ENCODE data around the gene ALG3. TPM values are rescaled to one million over a fixed set of nuclear protein-coding genes. Genes with fewer than 3 reads are reported as not detected.

ALG3 gene
- total and polyA plus RNA-seq, 2 of the 4 experiments (the other 2 are of a cell fraction): 19.5 to 52.6 TPM

GRCh38 chr3:184261854-184262763, 13.3 kb upstream of the ALG3 start:
- H3K23ac ChIP-seq (ENCODE audit: low read depth, low read length): peak overlapping the region; percentile 24; the same call in 1 of the 2 replicates
- no peak overlapping the region for H3K56ac ChIP-seq (ENCODE audit: extremely low read depth, insufficient read depth, low read length)
- H3K4ac ChIP-seq (ENCODE audit: low read depth, low read length): no peak overlapping the region
- H4K8ac ChIP-seq (ENCODE audit: low read depth in 2 of 2, low read length in 2 of 2): no peak overlapping the region
- H3K4me3 ChIP-seq (ENCODE audit: insufficient read depth, low read depth, low read length): peak overlapping the region; percentile 55
- no peak overlapping the region for H2BK120ac ChIP-seq (ENCODE audit: low read depth, low read length)
- no peak overlapping the region for H2BK5ac ChIP-seq (ENCODE audit: low read depth, low read length, poor library complexity, severe bottlenecking)
- no peak overlapping the region for H4K91ac ChIP-seq (ENCODE audit: insufficient read depth, low read depth, low read length)
- peaks cover 37% of the 10 kb centered on the region for H3K27me3 ChIP-seq (ENCODE audit: control insufficient read depth, insufficient read depth, low read length)
- dilution Hi-C loops (cut with HindIII; ENCODE audit: low sequenced_read_pairs, unreplicated experiment): no loop called here
- peak overlapping the region; percentile 80 for H3K4me2 ChIP-seq (ENCODE audit: low read depth, low read length)
- WGBS, 2 experiments (ENCODE audit: extremely low coverage in 2 of 2, insufficient read length in 1 of 2): 2% methylated on average over 24 of the region's 66 CpGs; no CpG with 5 or more reads in 1 of the 2 experiments
- TF ChIP-seq RFX5 (IDR thresholded peaks at IDR 0.05; ENCODE audit: low read depth, low read length) (no peak), MAFK (IDR thresholded peaks at IDR 0.05; ENCODE audit: low read depth, low read length) (no peak), CEBPB (IDR thresholded peaks at IDR 0.05; ENCODE audit: low read depth, low read length) (peak; percentile 51), FOS (IDR thresholded peaks at IDR 0.05; ENCODE audit: low read depth, low read length) (no peak), RCOR1 (IDR thresholded peaks at IDR 0.05; ENCODE audit: insufficient replicate concordance, low read length) (no peak)
- H3K27ac ChIP-seq (ENCODE audit: insufficient read depth, low read length): no peak overlapping the region
- peaks cover 2% of the 10 kb centered on the region; the same call in 1 of the 2 replicates for H3K4me1 ChIP-seq (ENCODE audit: control insufficient read depth, insufficient read depth, low read length)
- 0 out of 2 replicates have a peak, but pooled peaks cover 2% of the 10 kb centered on the region for H3K36me3 ChIP-seq (ENCODE audit: control insufficient read depth, insufficient read depth, low read length)
- no peak overlapping the region for H2BK20ac ChIP-seq (ENCODE audit: low read depth, low read length)
- H3K9me1 ChIP-seq (ENCODE audit: insufficient read depth, low read length): no peaks in the 10 kb centered on the region
- DNase-seq (peak; percentile 24), ATAC-seq (ENCODE audit: low read depth) (peak; percentile 32)
- H3K9ac ChIP-seq (ENCODE audit: low read depth, low read length): no peak overlapping the region
- CTCF ChIA-PET: no interaction called here
- H3K14ac ChIP-seq (replicated peaks; ENCODE audit: low read depth, low read length): no peak overlapping the region
- no peak overlapping the region for H3K18ac ChIP-seq (ENCODE audit: low read depth, low read length)
- POLR2A ChIA-PET (ENCODE audit: unreplicated experiment): interaction anchor here (0.7 kb wide), 1 partner anchor 12 kb away, joined by 16 read pairs; no protein-coding TSS in a partner anchor
- H4K5ac ChIP-seq (ENCODE audit: low read depth, low read length): no peak overlapping the region
- intact Hi-C loops (cut with micrococcal nuclease): no loop called here
- H2AK5ac ChIP-seq (ENCODE audit: low read depth, low read length): no peak overlapping the region
- H4K20me1 ChIP-seq (ENCODE audit: insufficient read depth, low read length): peaks cover 8% of the 10 kb centered on the region
- no peaks in the 10 kb centered on the region for H3K79me1 ChIP-seq (ENCODE audit: low read depth in 1 of 2, low read length in 2 of 2)
- in situ Hi-C loops (cut with MboI; ENCODE audit: low sequenced_read_pairs): loop anchor here (25.0 kb wide), 1 partner anchor 800 kb away; no protein-coding TSS in a partner anchor
- no peak overlapping the region for H2AK9ac ChIP-seq (replicated peaks; ENCODE audit: low read depth, low read length, poor library complexity)
- H2AFZ ChIP-seq (replicated peaks; ENCODE audit: low read length, poor library complexity): peak overlapping the region; percentile 88
- no peaks in the 10 kb centered on the region for H3K9me3 ChIP-seq (ENCODE audit: control insufficient read depth, insufficient read depth, low read length)
- H2BK15ac ChIP-seq (ENCODE audit: low read depth, low read length): no peak overlapping the region
- BruUV-seq (replicated peaks): no TSS peak
